ENCODE data around the gene ATP8B2.

DNA sequence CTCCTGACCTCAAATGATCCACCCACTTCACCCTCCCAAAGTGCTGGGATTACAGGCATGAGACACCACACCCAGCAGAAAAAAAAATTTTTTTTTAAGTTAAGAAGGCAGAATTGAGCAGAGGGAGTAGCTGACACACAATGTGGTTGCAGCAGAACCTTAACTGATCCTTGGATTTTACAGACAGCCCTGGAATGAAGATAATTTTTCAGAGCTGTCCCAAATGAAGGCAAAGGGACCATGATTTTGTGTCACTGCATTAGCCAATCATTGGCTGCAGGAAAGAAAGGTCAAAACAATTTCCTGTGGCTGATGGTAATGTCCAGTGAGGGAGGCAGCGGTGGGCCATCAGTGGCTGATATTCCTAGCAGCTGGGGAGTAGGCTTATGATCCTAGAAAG lies 23.7 kb upstream of the ATP8B2 start:
- TF ChIP-seq POLR2A (IDR thresholded peaks at IDR 0.05), result no peak
- TF ChIP-seq, protein P1, sequence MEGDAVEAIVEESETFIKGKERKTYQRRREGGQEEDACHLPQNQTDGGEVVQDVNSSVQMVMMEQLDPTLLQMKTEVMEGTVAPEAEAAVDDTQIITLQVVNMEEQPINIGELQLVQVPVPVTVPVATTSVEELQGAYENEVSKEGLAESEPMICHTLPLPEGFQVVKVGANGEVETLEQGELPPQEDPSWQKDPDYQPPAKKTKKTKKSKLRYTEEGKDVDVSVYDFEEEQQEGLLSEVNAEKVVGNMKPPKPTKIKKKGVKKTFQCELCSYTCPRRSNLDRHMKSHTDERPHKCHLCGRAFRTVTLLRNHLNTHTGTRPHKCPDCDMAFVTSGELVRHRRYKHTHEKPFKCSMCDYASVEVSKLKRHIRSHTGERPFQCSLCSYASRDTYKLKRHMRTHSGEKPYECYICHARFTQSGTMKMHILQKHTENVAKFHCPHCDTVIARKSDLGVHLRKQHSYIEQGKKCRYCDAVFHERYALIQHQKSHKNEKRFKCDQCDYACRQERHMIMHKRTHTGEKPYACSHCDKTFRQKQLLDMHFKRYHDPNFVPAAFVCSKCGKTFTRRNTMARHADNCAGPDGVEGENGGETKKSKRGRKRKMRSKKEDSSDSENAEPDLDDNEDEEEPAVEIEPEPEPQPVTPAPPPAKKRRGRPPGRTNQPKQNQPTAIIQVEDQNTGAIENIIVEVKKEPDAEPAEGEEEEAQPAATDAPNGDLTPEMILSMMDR (IDR thresholded peaks at IDR 0.05), result no peak

Data from esophagus squamous epithelium (tissue), 4 donors.